LHCN-M2 (cell line): ENCODE data around the gene PFKP. TPM values are rescaled to one million over a fixed set of nuclear protein-coding genes. Genes with fewer than 3 reads are reported as not detected.

ENCODE experiments used
- DNase-seq: peaks from one replicate; pipeline ENCODE4 v3.0.0-alpha.2; 2012; ENCODE audit warnings: low read depth
- total RNA-seq: library from RNA; depleted of rRNA; stranded (reverse); fragments of >200 nt; gene quantifications from 2 replicates; pipeline ENCODE4 v1.2.3, GENCODE V29; 2014

PFKP gene
- total RNA-seq, 1 experiment from 2014 or later, result 174 TPM

DNA sequence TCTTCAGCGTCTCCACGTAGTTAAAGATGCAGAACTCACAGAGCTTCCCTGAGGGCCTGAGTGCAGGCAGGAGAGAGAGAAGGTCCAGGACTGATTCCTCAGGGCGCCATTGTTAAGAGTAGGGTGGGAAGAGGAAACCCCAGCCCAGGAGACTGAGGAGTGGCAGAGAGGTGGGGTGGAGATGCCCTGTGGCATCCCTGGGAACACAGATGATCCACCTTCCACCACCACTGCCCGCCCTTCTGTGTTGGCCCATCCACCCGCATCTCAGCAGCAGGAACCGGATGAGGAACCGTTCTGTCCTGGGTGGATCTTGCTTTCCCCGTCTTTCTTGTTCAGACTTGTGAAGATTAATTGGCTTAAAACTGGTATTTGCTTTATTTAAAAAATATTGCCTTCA, 48.3 kb downstream of the PFKP start:
- no peak for DNase-seq

GRCh38 chr10:3116508-3117100, 49.3 kb downstream of the PFKP start:
- DNase-seq, result no peak

DNA sequence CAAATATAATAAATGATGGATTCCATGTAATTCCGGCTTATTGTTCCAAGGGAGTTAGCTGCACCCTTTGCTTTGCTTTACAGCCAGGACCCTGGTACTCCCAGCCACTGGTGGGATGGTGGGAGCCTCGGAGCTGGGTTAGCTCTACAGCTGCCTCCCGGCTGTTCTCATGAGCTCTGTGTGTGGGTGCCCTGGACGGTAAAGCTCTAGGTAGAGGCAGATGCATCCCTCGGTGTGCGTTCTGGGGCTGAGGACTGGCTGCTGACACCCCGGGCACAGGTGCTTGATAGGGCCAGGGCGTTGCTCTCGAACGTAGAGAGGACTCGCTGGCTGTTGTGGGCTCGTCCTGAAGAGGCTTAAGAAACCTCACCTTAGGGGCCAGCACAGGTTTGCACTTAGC, 50.1 kb downstream of the PFKP start:
- DNase-seq, result no peak

DNA sequence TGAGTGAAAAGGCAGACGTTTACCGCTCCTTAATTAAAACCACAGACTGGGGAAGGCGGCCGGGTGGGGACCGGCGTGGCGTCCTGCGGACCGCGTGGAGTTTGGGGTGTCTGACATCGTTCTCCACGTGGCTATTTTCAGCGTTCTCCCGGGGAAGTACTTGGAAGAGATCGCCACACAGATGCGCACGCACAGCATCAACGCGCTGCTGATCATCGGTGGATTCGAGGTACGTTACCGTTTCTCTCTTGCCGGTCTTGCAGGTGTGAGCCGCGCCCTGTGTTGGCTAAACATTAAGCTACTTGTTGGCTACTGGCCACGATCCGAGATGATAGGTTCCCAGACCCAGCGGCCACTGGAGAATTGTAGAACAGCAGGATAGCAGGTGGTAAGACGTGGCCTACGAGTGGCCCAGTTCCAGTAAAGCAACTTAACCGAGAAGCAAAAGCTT, 51.3 kb downstream of the PFKP start:
- no peak for DNase-seq

DNA sequence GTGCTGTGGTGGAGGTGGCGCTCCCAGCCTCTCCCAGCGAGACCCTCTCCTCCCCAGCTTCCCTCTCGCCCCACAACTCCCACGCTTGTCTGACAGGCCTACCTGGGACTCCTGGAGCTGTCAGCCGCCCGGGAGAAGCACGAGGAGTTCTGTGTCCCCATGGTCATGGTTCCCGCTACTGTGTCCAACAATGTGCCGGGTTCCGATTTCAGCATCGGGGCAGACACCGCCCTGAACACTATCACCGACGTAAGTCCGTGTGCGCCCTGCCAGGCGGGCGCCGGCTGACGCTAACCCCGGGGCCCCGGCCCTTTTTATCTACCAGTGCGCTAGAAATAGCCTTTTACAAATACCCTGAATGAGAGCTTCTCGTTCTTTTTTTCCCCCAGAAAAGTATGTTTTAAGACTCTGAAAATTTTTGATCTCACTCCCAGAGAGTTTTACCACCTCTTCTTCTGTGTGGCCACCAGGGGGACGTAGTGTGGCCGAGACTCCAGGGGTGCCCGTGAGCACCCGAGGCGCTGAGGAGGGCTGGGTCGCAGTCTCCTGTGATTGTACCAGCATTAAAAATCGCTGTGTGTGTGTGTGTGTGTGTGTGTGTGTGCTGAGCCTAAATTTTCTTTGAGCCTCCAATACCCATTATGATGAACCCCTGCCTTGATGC, 52.6 kb downstream of the PFKP start:
- peak; percentile 34 for DNase-seq

DNA sequence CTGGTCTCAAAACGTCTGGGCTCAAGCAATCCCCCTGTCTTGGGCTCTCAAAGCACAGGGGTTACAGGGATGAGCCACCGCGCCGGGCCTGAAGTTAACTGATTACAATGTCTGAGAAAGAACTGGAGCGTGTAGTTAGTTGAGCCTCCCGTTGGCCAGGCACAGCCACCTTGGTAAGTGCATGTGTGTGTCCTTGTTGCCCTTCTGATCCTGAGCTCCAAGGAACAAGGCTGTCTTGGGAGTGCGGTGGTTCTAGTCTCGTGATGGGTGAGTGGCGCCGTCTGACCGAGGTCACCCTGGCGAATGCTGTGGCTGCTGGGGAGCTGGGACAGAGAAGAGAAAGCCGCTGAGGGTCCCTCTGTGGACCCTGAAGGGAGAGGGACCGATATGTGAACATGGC, 54.7 kb downstream of the PFKP start:
- DNase-seq, result no peak

DNA sequence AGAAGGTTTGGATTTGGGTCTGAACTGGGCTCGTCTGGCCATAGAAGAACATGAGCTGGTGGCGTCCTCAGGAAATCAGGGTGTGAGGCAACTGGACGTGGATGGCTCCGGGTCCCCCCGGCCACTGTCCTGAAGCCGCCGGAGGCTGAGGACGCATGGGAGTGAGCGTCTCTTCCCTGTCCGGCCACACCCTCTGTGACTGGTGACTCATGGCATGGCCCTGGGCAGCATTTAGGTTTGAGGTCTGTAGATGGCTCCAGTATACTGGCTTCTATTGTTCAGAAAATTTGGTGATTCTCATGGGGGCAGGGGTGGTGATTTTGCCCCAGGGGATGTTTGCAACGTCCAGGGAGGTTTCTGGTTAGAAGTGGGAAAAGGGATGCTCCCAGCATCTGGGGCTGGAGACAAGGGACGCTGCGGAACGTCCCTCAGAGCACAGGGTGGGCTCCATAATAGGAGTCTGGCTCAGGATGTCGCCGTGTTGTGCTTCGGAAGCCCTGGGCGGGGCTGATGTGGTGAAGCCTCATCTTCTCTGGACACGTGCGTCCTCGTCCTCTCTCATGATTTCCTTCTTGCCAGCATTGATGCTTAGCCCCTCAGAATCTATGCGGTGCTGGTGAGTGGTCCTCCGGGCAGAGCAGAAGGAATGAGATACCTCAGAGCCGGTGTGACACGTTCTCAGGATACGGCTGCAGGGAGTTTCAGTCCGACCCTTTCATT, 55.3 kb downstream of the PFKP start:
- no peak for DNase-seq

GRCh38 chr10:3123571-3124411, 56.4 kb downstream of the PFKP start:
- DNase-seq, result no peak

DNA sequence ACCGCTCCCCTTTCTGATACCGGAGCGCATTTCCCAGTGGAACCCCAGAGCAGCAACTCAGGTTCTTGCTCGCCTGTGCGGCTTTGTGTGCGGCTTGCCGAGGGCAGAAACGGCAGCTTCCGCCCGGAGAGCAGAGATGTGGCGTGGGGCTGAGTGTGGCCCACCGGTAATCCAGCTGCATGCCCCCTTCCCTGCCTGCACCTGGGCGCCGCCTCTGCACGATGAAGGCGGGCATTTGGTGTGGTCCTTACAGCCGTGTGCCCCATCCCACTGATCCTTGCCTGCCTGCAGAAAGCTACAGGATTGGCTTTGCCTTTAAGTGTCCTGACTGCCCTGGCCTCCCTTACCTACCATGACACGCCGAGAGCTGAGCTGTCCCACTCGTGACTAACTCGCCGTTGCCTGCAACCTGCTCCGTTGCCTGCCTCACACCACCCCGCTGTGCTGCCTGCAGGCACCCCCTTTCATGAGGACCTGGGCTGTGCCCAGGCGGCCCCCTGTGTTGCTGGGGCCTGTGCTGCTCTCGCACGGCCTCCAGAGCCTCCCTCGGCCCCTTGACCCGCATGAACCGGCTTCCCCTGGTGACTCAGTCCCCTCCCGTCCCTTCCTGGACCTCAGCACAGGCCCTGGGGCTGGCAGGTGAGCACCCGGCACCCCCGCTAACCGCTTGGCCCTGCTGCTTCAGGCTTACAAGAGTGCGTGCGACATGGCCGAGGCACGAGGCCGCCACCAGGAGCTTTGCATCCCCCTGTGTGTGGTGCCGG, 57.2 kb downstream of the PFKP start:
- no peak for DNase-seq

DNA sequence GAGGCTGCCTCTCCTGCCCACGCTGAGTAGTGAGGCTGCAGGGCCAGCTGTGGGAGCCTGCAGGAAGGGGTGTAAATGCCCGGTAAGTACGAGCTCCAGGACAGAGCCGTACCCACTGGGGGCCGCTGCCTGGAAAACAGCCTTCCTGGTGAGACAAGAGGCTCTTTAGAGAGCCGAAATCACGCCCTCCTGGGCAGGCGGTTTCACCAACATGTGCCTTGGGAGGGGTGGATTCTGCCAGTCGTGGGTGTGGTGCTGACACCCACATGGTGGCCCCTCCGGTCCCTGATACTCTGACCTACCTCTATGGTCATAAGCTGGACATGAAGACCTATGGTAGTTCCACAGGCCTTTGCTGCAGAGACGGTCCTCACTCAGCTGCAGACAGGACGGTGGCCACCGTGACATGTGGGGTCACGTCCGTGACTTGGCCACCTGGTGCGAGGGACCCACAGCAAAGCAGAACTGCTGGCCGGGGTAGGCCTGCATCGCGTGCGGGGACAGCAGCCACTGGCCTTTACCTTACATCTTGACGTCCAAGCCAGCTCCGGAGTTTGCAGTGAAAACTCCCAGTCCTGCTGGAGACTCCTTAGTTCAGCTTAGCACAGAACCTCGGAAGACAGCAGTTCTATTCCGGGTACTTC, 58.3 kb downstream of the PFKP start:
- no peak for DNase-seq

GRCh38 chr10:3126249-3126648, 58.9 kb downstream of the PFKP start:
- no peak for DNase-seq

- no peak for DNase-seq
Observed at GRCh38 chr10:3126741-3127346, 59.5 kb downstream of the PFKP start.

GRCh38 chr10:3127921-3128320, 60.6 kb downstream of the PFKP start:
- DNase-seq, result no peak

- no peak for DNase-seq
Observed at GRCh38 chr10:3128379-3129130, 61.2 kb downstream of the PFKP start.

GRCh38 chr10:3129581-3130340, 62.4 kb downstream of the PFKP start:
- DNase-seq, result no peak

DNA sequence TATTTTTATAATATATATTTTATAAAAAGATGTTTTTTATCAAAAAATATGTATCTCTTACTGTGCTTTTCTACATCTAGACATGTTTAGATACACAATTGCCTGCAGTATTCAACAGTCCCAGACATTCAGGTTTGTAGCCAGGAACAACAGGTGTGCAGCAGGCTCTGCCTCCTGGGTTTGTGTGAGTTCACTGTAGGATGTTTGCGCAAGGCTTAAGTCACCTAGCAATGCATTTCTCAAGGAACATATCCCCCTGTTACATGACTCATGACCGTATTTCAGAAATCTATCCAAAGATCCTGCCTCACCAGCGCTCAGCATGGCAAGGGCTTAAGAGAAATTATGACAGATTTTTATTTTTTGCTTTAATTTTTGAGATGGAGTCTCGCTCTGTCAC, 63.8 kb downstream of the PFKP start:
- peak; percentile 78 for DNase-seq

- peak; percentile 31 for DNase-seq
Observed at GRCh38 chr10:3132036-3133025, 65.0 kb downstream of the PFKP start.

DNA sequence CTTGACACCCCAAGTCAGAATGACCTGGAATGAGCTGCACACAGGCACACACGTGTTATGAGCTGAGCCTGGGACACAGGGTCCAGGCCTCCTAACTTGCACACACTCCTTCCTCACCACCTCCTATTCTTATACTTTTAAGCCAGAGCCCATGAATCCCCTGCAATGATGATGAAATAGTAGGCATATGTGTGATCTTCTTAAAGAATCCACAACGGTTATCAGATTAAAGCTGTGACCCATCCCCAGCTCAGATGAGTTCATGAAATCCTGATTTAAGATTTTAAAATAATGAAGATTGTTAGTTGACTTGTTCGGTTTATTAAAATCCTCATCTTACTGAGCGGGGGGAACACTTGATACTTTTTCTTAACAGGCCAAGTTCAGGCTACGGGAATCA, 66.6 kb downstream of the PFKP start:
- DNase-seq, result no peak
